Hepatocyte (in vitro differentiated cells): ENCODE results near the gene DDAH2.

Source experiments
- EZH2 ChIP-seq: fragments of 200-600 bp; sonication (generic); IDR thresholded peaks from 2 replicates; pipeline ENCODE4 v1.6.1; 2016; ENCODE audit warnings: antibody characterized with exemption, mild to moderate bottlenecking, borderline replicate concordance
- TF ChIP-seq, protein P1 (sequence below): fragments of 200-600 bp; sonication (generic); IDR thresholded peaks from 2 replicates; pipeline ENCODE4 v1.5.1; 2016; ENCODE audit warnings: antibody characterized with exemption, mild to moderate bottlenecking; ENCODE audit not compliant: poor library complexity

DNA sequence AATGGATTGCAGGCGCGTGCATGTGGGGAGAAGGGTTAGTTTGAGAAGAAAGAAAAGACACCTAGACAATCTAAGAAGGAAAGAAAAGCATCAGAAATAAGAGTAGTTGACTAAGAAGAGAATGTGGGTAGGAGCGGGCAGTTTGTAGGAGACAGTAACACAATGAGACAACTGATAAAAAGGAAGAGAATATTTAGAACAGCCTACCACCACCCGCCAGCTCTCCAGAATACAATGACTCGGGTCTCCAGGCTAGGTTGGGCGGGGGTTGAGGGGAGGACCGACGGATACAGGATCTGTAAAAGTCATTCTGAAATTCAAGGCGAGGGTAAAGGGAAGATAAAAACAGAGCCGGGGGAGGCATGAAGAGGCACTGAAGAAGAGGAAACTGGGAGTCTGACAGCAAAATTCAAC, 26.7 kb downstream of the DDAH2 start:
- TF ChIP-seq, protein P1, sequence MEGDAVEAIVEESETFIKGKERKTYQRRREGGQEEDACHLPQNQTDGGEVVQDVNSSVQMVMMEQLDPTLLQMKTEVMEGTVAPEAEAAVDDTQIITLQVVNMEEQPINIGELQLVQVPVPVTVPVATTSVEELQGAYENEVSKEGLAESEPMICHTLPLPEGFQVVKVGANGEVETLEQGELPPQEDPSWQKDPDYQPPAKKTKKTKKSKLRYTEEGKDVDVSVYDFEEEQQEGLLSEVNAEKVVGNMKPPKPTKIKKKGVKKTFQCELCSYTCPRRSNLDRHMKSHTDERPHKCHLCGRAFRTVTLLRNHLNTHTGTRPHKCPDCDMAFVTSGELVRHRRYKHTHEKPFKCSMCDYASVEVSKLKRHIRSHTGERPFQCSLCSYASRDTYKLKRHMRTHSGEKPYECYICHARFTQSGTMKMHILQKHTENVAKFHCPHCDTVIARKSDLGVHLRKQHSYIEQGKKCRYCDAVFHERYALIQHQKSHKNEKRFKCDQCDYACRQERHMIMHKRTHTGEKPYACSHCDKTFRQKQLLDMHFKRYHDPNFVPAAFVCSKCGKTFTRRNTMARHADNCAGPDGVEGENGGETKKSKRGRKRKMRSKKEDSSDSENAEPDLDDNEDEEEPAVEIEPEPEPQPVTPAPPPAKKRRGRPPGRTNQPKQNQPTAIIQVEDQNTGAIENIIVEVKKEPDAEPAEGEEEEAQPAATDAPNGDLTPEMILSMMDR: no peak
- no peak for TF ChIP-seq EZH2
